ENCODE measurements around the gene DEPDC5.
"Not testable (repeated sequence)": the region's sequence is repeated elsewhere in the genome, so short reads cannot be mapped to it uniquely, and the experiment has no call there.

DEPDC5 gene

DNA sequence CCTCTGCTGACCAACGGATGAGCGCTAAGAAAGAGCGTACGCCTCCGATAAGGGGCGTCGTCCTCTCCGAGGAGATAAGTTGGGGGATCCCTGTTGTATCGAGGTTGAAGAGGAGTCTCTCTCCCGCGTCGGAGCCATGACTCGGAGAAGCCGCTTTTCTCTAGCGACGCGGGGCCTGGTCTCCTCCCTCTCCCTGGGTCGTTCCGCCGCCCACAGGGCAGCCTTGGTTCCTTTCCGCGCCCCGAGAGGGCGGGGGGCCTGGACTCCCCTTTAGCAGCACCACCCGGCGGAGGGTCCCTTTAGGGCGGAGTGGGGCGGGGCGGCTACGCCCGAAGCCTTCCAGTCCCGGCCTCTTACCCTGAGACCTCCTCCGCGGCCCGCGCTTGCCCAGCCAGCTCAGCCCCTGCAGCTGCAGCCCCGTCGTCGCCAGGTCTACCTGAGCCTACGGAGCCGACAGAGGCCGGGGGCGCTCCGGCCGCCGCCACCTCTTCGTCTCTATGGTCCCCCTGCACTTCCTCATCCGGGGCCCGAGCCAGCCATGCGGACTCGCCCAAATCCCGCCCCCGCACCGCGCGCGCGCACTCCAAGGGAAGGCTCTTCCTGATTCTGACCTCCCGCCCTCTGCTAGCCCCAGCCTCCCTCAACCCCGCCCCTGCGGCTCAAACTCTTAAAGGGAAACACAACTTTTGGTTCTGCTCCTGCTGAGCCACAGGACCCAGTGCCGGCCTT, 4.0 kb upstream of the DEPDC5 start, which contains the start of gene PRR14L:
Gene PRR14L, minus strand, starts transcription at position 497 of the 729 bp plus-strand sequence. CDS start 11,272 bp downstream, outside the sequence.
- DNase-seq (ENCODE audit: low read depth): peak; percentile 73

DNA sequence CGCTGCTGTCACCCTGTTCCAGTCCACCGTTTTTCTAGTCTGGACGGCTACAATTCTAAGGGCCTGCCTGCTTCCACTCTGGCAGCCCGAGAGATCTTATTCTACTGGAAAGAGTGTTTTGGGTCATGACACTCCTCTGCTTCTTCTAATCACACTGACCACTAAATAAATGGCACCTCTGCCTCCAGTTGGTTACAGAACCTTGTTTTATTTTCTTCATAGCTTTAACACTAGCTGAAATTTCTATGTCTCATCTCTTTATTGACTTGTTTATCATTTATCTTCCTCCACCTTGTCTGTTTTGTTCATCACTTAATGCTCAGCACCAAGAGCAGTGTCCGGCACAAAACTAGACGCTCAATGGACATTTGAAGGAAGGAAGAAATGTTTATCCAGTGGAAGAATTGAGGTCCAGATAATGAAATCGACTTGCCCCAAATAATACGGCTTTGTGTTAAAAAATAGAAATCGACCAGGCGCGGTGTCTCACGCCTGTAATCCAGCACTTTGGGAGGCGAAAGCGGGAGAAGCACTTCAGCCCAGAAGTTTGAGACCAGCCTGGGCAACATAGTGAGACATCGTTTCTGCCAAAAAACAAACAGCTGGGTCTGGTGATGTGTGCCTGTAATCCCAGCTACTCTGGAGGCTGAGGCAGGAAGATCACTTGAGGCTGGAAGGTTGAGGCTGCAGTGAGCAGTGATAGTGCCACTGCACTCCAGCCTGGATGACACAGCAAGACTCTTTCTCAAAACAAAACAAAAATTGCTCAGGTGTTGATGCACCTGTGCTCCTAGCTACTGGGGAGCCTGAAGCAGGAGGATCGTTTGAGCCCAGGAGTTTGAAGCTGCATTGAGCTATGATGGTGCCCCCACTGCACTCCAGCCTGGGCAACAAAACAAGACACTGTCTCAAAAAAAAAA, 3.2 kb upstream of the DEPDC5 start:
- DNase-seq (ENCODE audit: low read depth): no peak

DNA sequence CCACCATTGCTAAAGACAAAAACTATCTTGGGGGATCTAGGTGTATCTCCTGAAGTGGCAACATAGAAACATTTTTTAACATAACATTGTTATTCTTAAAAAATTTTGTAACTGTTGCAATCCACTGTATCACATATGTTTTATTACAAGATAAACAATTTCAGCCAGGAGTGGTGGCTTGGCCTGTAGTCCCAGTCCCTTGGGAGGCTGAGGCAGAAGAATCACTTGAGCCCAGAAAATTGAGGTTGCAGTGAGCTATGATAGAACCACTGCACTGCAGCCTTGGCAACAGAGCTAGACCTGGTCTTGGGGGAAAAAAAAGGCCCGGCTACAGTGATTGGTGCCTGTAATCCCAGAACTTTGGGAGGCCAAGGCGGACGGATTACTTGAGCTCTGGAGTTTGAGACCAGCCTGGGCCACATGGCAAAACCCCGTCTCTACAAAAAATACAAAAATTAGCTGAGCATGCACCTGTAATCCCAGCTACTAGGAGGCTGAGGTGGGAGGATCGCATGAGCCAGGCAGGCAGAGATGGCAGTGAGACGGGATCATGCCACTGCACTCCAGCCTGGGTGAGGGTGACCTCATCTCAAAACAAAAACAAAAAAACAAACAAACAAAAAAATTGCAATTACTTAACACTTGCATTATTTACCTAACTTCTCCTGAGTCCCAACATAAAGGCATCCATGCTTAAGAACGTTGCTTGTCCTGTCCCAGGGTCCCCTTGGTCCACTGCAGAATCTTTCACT, 1.5 kb upstream of the DEPDC5 start:
- no peak for DNase-seq (ENCODE audit: low read depth)

DNA sequence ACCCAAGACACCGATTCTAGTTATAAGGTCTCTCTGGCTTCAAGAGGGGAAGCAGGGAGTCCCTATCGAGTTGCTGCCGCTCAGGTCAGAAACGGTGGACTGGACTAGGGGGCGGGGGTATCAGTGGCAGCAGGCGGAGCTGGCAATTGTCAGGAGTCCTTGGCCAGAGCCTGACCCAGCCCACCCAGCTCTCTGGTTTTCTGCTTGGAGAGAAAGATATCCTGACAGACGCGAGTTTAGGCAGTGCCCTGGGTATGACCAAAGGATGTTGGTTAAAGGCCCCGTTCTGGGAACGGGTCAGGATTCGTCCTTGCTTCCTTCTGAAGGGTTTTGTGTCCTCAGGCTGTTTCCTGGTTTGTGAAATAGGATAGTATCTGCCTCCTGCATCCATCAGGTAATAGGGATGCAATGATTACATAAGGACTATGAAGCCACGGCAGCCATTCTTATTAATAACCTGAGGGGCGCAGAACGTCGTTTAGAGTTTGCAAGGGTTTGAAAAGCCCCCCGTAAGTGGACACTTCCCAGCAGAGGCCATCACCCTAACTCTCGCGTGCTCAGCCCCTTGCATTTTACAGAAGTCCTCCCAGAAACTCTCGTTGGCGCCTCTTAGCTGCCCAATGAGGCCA, 700 bp upstream of the DEPDC5 start:
- DNase-seq (ENCODE audit: low read depth): no peak

DNA sequence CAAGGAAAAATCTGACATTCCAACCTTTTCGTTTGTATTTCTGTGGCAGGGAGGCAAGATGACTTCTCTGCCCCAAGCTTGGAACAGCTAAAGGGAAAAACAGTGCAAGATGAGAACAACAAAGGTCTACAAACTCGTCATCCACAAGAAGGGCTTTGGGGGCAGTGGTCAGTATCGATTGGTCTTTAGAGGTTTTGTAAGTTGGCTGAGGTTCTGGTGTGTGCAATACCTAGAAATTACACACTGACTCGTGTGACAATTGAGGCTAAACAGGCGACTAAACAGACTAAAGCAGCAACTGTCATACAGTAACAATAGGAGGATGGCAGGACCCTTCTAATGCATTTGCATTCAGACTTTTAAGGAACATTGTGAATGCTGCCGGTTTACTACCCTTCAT, 994 bp downstream of the DEPDC5 start:
- DNase-seq (ENCODE audit: low read depth): no peak

DNA sequence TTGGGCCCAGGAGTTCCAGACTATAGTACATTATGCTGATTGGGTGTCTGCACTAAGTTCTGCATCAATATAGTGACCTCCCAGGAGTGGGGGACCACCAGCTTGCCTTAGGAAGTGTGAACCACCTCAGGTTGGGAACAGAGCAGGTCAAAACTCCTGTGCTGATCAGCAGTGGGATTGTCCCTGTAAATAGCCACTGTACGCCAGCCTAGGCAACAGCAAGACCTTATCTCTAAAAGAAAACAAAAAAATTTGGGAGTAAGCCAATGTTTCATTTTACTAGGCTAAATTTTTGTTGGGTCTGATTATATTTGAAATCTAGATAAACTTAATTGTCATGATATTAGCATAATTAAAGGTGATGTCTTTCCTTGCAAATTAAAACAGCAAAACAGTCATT, 3.4 kb downstream of the DEPDC5 start:
- no peak for DNase-seq (ENCODE audit: low read depth)

DNA sequence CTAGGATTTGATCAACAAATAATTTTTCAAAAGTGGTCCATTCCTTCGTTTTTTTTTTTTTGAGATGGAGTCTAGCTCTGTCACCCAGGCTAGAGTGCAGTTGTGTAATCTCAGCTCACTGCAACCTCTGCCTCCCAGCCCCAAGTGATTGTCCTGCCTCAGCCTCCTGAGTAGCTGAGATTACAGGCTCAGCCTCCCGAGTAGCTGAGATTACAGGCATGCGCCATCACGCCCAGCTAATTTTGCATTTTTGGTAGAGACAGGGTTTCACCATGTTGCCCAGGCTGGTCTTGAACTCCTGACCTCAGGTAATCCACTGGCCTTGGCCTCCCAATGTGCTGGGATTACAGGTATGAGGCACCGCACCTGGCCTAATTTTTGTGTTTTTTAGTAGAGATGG, 5.0 kb downstream of the DEPDC5 start:
- DNase-seq (ENCODE audit: low read depth): not testable (repeated sequence)

DNA sequence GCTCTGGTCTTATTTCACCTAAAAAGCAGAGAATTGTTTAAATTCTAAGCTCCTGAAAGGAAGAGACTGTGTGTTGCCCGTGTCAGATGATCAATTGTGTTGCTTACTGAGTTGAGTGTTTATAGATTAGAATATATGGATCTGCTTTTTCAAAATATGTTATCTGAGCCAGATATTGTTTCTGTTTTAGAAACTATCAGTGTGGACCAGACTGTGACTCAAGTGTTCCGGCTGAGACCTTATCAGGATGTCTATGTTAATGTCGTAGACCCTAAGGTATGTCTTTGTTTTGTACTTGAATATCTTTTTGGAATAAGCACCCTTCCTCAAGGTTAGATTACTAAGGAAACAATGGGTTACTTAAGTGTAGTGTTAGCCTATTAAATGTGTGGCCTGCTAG, 11.0 kb downstream of the DEPDC5 start:
- DNase-seq (ENCODE audit: low read depth): no peak

DNA sequence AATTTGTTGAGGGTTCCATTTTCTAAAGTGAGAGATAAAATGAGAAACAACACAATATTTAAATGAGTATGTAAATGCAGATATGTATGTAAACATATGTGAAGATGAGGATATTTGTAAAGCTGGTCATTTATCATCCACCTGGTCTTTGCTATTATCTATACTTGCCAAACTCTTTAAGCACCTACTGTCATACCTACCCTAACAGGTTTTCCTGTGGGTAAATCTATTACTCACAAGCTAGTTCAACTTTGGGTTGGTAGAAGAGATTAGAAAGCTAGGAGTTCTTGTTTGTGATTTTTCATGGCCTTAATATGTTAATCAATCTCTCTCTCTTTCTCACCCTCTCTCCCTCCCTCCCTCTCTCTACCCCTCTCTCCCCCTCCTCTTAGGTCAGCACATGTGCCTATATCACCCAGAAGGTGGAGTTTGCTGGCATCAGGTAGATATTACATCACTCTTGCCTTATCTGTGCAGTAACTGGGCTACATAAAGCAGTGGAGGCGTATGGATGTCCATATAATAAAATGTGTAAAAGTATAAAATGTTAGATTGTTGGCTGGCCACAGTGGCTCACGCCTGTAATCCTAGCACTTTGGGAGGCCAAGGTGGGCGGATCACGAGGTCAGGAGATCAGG, 14.7 kb downstream of the DEPDC5 start:
- DNase-seq (ENCODE audit: low read depth): no peak

DNA sequence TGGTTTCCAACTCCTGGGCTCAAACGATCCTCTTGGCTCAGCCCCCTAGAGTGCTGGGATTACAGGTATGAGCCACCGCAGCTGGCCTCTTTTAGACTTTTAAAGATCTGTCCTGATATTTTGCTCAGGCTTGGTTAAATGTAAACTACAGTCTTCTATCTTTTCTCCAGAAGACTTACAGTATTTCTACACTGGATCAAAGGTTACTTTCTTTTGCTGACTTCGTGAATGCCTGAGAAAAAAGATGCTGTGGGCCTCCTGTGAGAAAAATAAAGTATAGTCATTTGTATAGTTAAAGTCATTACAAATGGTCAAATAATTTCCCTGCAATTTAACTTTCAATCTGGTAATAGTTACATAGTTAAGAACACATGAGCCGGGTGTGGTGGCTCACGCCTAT, 19.6 kb downstream of the DEPDC5 start:
- no peak for DNase-seq (ENCODE audit: low read depth)

DNA sequence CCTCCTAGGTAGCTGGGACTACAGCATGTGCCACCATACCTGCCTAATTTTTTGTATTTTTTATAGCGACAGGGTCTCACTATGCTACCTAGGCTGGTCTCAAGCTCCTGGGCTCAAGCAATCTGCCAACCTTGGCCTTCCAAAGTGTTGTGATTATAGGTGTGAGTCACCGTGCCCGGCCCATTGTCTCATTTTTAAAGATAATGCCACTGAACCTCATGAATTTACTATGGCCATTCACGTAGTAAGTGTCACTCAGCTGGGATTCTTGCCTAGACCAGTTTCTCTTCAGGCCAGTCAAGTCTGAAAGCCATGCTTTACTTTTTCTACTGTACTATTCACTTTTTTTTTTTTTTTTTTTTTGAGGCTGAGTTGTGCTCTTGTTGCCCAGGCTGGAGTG, 22.4 kb downstream of the DEPDC5 start:
- no peak for DNase-seq (ENCODE audit: low read depth)

DNA sequence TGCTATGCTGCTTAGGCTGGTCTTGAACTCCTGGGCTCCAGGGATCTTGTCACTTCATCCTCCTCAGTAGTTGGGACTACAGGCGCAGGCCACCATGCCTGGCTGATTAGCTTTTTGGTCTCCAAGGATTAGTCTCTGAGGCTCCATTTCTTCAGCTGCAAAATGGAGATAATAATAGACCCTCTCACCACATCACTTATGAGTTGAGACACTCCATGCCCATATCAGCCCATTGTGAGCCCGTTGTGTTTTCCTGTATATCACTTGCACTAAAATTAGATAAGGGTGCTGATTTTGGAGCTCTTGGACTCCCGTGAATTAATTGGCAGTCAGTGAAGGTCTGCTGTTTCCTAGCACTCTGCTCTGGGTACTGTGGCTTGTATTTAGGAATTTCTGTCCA, 36.0 kb downstream of the DEPDC5 start:
- DNase-seq (ENCODE audit: low read depth): no peak

DNA sequence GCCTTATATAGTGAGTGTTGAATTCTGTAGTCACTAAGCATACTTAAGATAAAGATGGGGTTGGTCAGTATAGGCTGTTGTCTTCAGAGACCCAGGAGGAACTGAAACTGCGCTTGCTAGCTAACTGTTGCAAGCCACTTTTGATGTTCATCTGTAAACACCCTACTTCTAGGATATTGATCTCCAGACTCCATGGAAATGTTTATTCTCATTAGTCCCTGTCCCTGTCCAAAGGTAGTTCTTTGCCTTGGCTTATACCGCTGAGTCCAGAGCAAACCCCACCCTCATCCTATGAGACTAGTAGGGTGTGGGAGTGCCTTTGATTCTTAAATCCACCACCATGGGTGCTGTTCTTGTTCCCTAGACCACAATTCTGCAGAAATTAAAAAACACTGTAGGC, 36.4 kb downstream of the DEPDC5 start:
- no peak for DNase-seq (ENCODE audit: low read depth)

DNA sequence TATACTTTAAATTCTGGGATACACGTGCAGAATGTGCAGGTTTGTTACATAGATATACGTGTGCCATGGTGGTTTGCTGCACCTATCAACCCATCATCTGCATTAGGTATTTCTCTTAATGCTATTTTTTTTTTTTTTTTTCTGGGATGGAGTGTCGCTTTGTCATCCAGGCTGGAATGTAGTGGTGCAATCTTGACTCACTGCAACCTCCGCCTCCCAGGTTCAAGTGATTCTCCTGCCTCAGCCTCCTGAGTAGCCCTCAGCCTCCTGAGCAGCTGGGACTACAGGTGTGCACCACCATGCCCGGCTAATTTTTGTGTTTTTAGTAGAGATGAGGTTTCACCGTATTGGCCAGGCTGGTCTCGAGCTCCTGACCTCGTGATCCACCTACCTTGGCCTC, 45.5 kb downstream of the DEPDC5 start:
- not testable (repeated sequence) for DNase-seq (ENCODE audit: low read depth)

DNA sequence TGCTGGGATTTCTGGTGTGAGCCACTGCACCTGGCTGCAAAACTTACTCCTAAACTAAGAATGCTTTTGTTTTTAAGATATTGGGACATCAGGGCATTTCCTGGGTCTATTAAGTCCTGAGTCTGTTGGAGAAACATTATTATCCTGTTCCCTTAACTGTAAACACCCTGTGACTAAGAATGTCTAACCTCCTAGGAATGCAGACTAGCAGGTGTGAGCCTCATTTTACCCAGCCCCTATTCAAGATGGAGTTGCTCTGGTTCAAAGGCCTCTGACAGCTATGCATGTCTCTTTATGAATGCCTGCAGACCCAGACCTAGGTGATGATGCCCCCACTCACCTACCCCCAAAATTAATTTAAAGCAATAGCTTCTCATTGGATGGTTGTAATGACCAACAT, 46.2 kb downstream of the DEPDC5 start:
- DNase-seq (ENCODE audit: low read depth): peak; percentile 24

DNA sequence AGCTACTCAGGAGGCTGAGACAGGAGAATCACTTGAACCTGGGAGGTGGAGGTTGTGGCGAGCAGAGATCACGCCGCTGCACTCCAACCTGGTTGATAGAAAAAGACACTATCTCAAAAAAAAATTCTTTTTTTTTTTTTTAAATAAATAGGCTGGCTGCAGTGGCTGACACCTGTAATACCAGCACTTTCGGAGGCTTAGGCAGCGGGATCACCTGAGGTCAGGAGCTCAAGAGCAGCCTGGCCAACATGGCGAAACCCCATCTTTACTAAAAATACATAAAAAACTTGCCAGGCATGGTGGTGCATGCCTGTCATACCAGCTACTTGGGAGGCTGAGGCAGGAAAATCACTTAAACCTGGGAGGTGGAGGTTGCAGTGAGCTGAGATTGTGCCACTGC, 47.0 kb downstream of the DEPDC5 start:
- DNase-seq (ENCODE audit: low read depth): not testable (repeated sequence)

DNA sequence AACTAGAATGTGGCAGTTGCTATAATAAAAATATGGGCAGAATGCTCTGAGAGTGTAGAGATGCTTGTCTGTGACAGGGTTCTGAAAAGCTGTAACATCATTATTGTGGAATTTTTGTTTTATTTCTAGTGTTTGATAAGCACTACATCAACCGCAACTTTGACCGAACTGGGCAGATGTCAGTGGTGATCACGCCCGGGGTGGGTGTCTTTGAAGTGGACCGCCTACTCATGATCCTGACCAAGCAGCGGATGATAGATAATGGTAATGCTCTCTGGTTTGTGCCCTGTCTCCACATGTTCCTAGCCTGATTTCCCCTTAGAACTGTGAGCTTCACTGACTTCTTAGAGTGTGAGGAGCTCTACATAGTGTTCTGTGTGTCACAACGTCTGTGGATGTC, 48.8 kb downstream of the DEPDC5 start:
- no peak for DNase-seq (ENCODE audit: low read depth)

DNA sequence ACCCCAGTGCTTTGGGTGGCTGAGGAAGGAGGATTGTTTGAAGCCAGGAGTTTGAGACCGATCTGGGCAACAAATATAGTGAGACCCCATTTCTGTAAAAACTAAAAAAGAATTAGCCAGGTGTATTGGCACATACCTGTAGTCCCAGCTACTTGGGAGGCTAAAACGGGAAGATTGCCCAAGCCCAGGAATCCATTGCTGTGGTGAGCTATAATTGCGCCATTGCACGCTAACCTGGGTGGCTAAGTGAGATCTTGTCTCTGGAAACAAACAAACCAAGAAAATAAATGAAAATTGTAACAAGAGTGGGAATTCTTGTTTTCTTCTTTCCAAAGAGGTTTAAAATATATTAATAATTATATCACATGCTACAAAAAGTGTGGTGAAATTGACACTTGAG, 52.9 kb downstream of the DEPDC5 start:
- no peak for DNase-seq (ENCODE audit: low read depth)

DNA sequence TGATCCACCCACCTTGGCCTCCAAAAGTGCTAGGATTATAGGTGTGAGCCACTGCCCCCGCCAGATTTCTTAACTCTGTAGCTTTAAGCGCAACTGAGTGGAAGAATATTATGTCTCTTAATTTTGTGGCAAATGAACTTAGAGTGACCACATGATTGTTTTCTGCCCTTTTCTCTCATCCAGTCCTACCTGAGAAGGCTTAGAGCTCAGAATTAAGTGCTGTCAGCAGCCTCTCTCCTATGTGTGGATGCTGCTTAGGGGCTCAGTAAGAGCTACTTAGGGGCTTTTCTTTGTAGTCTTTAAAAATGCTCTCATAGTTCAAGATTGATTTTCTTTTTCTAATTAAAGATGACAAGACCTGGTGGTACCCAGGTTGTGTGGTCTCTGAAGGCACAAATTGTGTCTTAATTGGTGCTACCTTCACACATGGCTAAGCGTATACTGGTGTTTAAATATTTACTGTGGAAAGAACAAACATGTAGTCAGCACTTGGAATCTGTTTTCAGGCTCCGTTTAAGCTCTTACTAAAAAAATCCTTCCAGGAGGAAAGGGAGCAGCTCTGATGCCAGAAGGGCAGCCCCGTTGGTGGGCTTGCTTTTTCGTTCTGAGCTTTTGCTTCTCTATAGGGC, 59.3 kb downstream of the DEPDC5 start:
- no peak for DNase-seq (ENCODE audit: low read depth)

DNA sequence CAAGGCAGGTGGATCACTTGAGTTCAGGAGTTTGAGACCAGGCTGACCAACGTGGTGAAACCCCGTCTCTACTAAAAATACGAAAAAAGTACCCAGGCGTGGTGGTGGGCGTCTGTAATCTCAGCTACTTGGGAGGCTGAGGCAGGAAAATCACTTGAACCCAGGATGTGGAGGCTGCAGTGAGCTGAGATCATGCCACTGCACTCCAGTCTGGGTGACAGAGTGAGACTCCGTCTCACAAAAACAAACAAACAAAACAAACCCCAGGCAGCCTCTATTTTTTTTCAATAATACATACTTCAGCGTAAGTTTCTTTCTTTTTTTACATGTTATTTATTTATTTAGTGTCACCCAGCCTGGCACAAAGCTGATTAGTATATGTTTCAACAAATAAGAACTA, 60.1 kb downstream of the DEPDC5 start:
- DNase-seq (ENCODE audit: low read depth): not testable (repeated sequence)

DNA sequence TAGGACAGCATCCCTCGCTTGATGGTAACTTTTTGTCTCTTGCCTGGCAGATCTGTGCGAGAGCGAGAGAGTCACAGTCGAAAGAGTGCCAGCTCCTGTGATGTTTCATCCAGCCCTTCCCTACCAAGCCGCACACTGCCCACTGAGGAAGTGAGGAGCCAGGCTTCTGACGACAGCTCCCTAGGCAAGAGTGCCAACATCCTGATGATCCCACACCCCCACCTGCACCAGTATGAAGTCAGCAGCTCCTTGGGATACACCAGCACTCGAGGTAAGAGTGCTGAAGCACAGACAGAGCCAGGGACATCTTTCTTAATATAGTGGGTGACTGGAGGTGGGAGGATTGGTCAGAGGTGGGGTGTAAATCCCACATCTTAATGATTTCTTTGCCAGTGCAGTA, 61.1 kb downstream of the DEPDC5 start:
- DNase-seq (ENCODE audit: low read depth): no peak
